Stimulated activated CD8-positive, alpha-beta memory T cell treated with anti-CD3 and anti-CD28 coated beads, Interleukin-15, amount 100 ng/mL, for 48 hours (primary cell): ENCODE data around the gene MCF2L2.
"Not testable (repeated sequence)": the region's sequence is repeated elsewhere in the genome, so short reads cannot be mapped to it uniquely, and the experiment has no call there.

ENCODE experiments used
- DNase-seq, 2 donors: peaks; one replicate each; pipeline ENCODE4 v3.0.0-alpha.2; 2020; ENCODE audit warnings: low read depth in 2 of 2

The MCF2L2 gene

GRCh38 chr3:183443395-183444385 is 15.3 kb upstream of the MCF2L2 start:
- no peak for DNase-seq

GRCh38 chr3:183442994-183443393 is 14.6 kb upstream of the MCF2L2 start:
- no peak for DNase-seq

GRCh38 chr3:183440521-183440920 is 12.1 kb upstream of the MCF2L2 start:
- not testable (repeated sequence) for DNase-seq

- no peak for DNase-seq
These were observed 11.1 kb upstream of the MCF2L2 start for GRCh38 chr3:183439515-183439914.

GRCh38 chr3:183438735-183439134 is 10.3 kb upstream of the MCF2L2 start:
- no peak for DNase-seq

- DNase-seq, result no peak
These were observed 9.5 kb upstream of the MCF2L2 start for GRCh38 chr3:183437666-183438564.

GRCh38 chr3:183437061-183437460 is 8.6 kb upstream of the MCF2L2 start:
- no peak for DNase-seq

- DNase-seq, result no peak
These were observed 7.2 kb upstream of the MCF2L2 start for GRCh38 chr3:183435661-183436060.

- DNase-seq, result no peak
These were observed 6.6 kb upstream of the MCF2L2 start for GRCh38 chr3:183434992-183435391.

- no peak for DNase-seq
These were observed 6.1 kb upstream of the MCF2L2 start for GRCh38 chr3:183434503-183434902.

- no peak for DNase-seq
These were observed 2.0 kb upstream of the MCF2L2 start for GRCh38 chr3:183430325-183430957.

GRCh38 chr3:183427876-183428446 is 458 bp downstream of the MCF2L2 start:
- no peak for DNase-seq

- DNase-seq, result no peak
These were observed 1.1 kb downstream of the MCF2L2 start for GRCh38 chr3:183427196-183427875.

- DNase-seq, result not testable (repeated sequence)
These were observed 9.6 kb downstream of the MCF2L2 start for GRCh38 chr3:183418807-183419206.

GRCh38 chr3:183411216-183411922 is 17.1 kb downstream of the MCF2L2 start:
- DNase-seq, result no peak

GRCh38 chr3:183410759-183411158 is 17.7 kb downstream of the MCF2L2 start:
- no peak for DNase-seq

- no peak for DNase-seq
These were observed 18.1 kb downstream of the MCF2L2 start for GRCh38 chr3:183410280-183410679.

GRCh38 chr3:183409219-183409618 is 19.2 kb downstream of the MCF2L2 start:
- DNase-seq, result no peak

GRCh38 chr3:183401678-183402077 is 26.7 kb downstream of the MCF2L2 start:
- DNase-seq, result no peak

GRCh38 chr3:183400352-183400751 is 28.1 kb downstream of the MCF2L2 start:
- DNase-seq, result no peak
